Ovary (tissue), 10 donors: ENCODE results near the gene PJA1. TPM values are rescaled to one million over a fixed set of nuclear protein-coding genes. Genes with fewer than 3 reads are reported as not detected.

Experiments
- DNase-seq, 5 donors: peaks; one replicate each; pipeline ENCODE4 v3.0.0-alpha.2; 2019 to 2020
- H3K27ac ChIP-seq, 2 donors: fragments of 200-600 bp; one replicate each; pipeline versions ENCODE4 v1.5.1 to v1.8.0; 2019 to 2022
- H3K27me3 ChIP-seq: fragments of 200-600 bp; one replicate; pipeline ENCODE4 v1.8.0; 2022
- H3K36me3 ChIP-seq: fragments of 200-600 bp; sonication (generic); one replicate; pipeline ENCODE4 v1.5.1; 2019
- H3K4me1 ChIP-seq: one replicate; pipeline ENCODE4 v1.8.1; 2013; ENCODE audit warnings: mild to moderate bottlenecking, moderate library complexity; ENCODE audit not compliant: insufficient read depth
- H3K4me3 ChIP-seq: fragments of 200-600 bp; sonication (generic); one replicate; pipeline ENCODE4 v1.5.1; 2017
- H3K9me3 ChIP-seq, 2 donors: fragments of 200-600 bp in 1 of 2; sonication (generic) in 1 of 2; one replicate each; pipeline versions ENCODE4 v1.5.1 to v1.8.1; 2013 to 2019; ENCODE audit warnings: mild to moderate bottlenecking in 1 of 2, moderate library complexity in 1 of 2
- CTCF ChIP-seq, 3 donors: fragments of 450-650 bp in 2 of 3; fragments of 200-600 bp in 1 of 3; IDR thresholded peaks; one replicate each; pipeline versions ENCODE4 v1.5.1 to v1.8.0; 2016 to 2022; ENCODE audit warnings: antibody characterized with exemption in 3 of 3, mild to moderate bottlenecking in 1 of 3
- EP300 ChIP-seq: sonication (generic); formaldehyde crosslinking; IDR thresholded peaks from one replicate; pipeline ENCODE4 v1.6.1; 2017; ENCODE audit warnings: antibody characterized with exemption
- POLR2A ChIP-seq: fragments of 450-650 bp; IDR thresholded peaks from one replicate; pipeline ENCODE4 v1.6.1; 2017; ENCODE audit warnings: antibody characterized with exemption, mild to moderate bottlenecking, moderate library complexity
- WGBS, 3 donors: extraction: QIAGEN DNeasy Blood & Tissue Kit in 1 of 3; methylation state at CpG; one replicate each; pipeline versions ENCODE4 v1.1.5 to v1.1.7; 2013 to 2017; 5-methylcytosine and 5-hydroxymethylcytosine counted together
- intact Hi-C, 4 donors: fragments of 100-400 bp; cut with DNase I; formaldehyde crosslinking; loops; one replicate each; pipeline versions ENCODE4 v1.11.0 to v1.15.1; 2022 to 2023
- long read RNA-seq, 3 donors: library from polyadenylated mRNA in 2 of 3; unstranded in 2 of 3; transcript quantifications; one replicate each; pipeline ENCODE4 v2.0.0 and lab custom pipeline, GENCODE V29; 2021 to 2026
- polyA plus RNA-seq, 2 donors: library from polyadenylated mRNA; stranded (reverse); fragments of 200-250 nt in 1 of 2; fragments of 350-450 nt in 1 of 2; fragmentation: Illumina TruSeq in 1 of 2; extraction: RNeasy Lipid Tissue Mini Kit (QIAGEN cat#74804) in 1 of 2; gene quantifications; one replicate each; pipeline ENCODE4 v1.2.3, GENCODE V29; 2013 to 2014
- total RNA-seq, 7 donors: library from RNA; depleted of rRNA in 2 of 7; stranded (reverse); fragments of >200 nt in 2 of 7; fragmentation: NEBNext Ultra II Directional in 3 of 7; extraction: Animal tissue kit (Norgen Biotek cat#: 25700) in 3 of 7; gene quantifications; one replicate each; pipeline versions ENCODE4 v1.1.0 to v1.2.4, GENCODE V29; 2016 to 2023
- donor health status: DM: no; HTN: no; CAD: no; lungs with moderate emphysema.
- donor health status: DM: no; HTN: no; CAD: no.
- donor health status: Bipolar disorder and iron deficiency.
- donor health status: DM: yes; HTN: yes; CAD: no.
- donor health status: DM: no; HTN: no; CAD: no.
- donor health status: DM: yes; HTN: yes; CAD: no.

PJA1 gene, protein sequence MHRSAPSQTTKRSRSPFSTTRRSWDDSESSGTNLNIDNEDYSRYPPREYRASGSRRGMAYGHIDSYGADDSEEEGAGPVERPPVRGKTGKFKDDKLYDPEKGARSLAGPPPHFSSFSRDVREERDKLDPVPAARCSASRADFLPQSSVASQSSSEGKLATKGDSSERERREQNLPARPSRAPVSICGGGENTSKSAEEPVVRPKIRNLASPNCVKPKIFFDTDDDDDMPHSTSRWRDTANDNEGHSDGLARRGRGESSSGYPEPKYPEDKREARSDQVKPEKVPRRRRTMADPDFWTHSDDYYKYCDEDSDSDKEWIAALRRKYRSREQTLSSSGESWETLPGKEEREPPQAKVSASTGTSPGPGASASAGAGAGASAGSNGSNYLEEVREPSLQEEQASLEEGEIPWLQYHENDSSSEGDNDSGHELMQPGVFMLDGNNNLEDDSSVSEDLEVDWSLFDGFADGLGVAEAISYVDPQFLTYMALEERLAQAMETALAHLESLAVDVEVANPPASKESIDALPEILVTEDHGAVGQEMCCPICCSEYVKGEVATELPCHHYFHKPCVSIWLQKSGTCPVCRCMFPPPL
- total RNA-seq (10 to 100 TPM; 17.2 to 63.9 (median 51.1) TPM), polyA plus RNA-seq (10 to 100 TPM; 23.3 to 68.0 TPM)
- long read RNA-seq, donor 1, transcript PJA1-201 (2 exons, 2,755 nt) = minor isoform, 19 of 370 reads
- long read RNA-seq, donor 1, transcript PJA1-203 (1 exons, 2,692 nt) = minor isoform, 30 of 370 reads
- long read RNA-seq, donor 1, transcript PJA1-206 (2 exons, 887 nt) = minor isoform, 49 of 370 reads
- long read RNA-seq, donor 1, transcript PJA1-202 (2 exons, 2,672 nt) = major isoform, 265 of 370 reads
- long read RNA-seq, donor 1, partial matches to known transcripts = 0 of 370 reads
- long read RNA-seq, donor 1, other reads (novel, unspliced or antisense) = 5 of 370 reads
- long read RNA-seq, donor 2, transcript PJA1-203 (1 exons, 2,692 nt) = minor isoform, 13 of 40 reads
- long read RNA-seq, donor 2, transcript PJA1-202 (2 exons, 2,672 nt) = major isoform, 18 of 40 reads
- long read RNA-seq, donor 2, partial matches to known transcripts = 0 of 40 reads
- long read RNA-seq, donor 2, other reads (novel, unspliced or antisense) = 0 of 40 reads
- long read RNA-seq, donor 3, transcript PJA1-201 (2 exons, 2,755 nt) = minor isoform, 10 of 158 reads
- long read RNA-seq, donor 3, transcript PJA1-206 (2 exons, 887 nt) = minor isoform, 16 of 158 reads
- long read RNA-seq, donor 3, transcript PJA1-202 (2 exons, 2,672 nt) = major isoform, 121 of 158 reads
- long read RNA-seq, donor 3, transcript PJA1-203 (1 exons, 2,692 nt) = minor isoform, 8 of 158 reads
- long read RNA-seq, donor 3, partial matches to known transcripts = 0 of 158 reads
- long read RNA-seq, donor 3, other reads (novel, unspliced or antisense) = 2 of 158 reads

DNA sequence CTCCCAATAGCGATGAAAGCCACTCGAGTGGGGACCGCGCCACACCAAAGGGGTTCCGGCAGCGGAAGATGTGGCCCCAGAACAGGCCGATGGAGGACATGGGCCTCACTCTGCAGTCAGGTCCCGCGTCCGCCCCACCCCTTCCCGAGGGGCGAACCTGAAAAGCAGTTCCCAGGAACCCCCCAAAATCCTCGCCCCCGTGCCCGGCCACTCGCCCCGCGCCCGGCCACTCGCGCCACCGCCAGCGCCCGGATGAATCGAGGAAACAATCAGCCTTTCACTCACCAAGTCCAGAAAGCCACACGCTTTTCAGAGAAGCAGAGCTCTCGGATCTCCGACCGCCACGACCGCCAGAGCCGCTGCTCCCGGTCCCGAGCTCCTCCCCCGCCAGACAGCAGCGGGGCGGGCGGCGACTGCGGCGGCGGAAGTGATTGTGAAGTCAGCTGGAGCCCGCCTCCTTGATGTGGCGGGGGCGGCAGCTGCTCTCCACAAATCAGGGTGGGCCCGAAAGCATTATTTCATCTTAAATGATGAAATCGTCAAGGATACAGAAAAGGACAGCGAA lies at the start of gene PJA1:
TSS of gene PJA1 (minus strand) at position 367 of the 565 bp plus-strand sequence. CDS start 2,380 bp downstream, outside the sequence.
- peak within 1 kb of the TSS; percentile 33 to 78 for H3K27ac ChIP-seq
- no peaks in the 10 kb centered on the region for H3K4me1 ChIP-seq
- H3K27me3 ChIP-seq = no peaks in the 10 kb centered on the region
- intact Hi-C loops = loop anchor here in 1 of 4 donors (10.0 kb wide), 1 partner anchor 60 kb away; no protein-coding TSS in a partner anchor
- WGBS, 3 donors = 20 to 31% (median 30%) methylated on average over 47 to 48 of the region's 48 CpGs
- H3K4me3 ChIP-seq = peak within 1 kb of the TSS; percentile 70
- H3K9me3 ChIP-seq = no peaks in the 10 kb centered on the region
- no peak for TF ChIP-seq CTCF (IDR thresholded peaks at IDR 0.05)
- peak; percentile 78 for TF ChIP-seq POLR2A
- H3K36me3 ChIP-seq = no peaks in the 10 kb centered on the region
- peak; percentile 73 to 82 (median 79) for DNase-seq

- H3K4me1 ChIP-seq = no peaks in the 10 kb centered on the region
- H3K27ac ChIP-seq = no peak overlapping the region
- 68 to 81% (median 78%) methylated on average over 5 of the region's 5 CpGs for WGBS, 3 donors
- intact Hi-C loops = no loop called here
- no peaks in the 10 kb centered on the region for H3K9me3 ChIP-seq
- no peaks in the 10 kb centered on the region for H3K36me3 ChIP-seq
- TF ChIP-seq EP300 (no peak), POLR2A (no peak), CTCF (IDR thresholded peaks at IDR 0.05) (no peak)
- no peak overlapping the region for H3K4me3 ChIP-seq
- no peaks in the 10 kb centered on the region for H3K27me3 ChIP-seq
- DNase-seq = no peak
These were observed 49.2 kb upstream of the PJA1 start for GRCh38 chrX:69214463-69214862.

DNA sequence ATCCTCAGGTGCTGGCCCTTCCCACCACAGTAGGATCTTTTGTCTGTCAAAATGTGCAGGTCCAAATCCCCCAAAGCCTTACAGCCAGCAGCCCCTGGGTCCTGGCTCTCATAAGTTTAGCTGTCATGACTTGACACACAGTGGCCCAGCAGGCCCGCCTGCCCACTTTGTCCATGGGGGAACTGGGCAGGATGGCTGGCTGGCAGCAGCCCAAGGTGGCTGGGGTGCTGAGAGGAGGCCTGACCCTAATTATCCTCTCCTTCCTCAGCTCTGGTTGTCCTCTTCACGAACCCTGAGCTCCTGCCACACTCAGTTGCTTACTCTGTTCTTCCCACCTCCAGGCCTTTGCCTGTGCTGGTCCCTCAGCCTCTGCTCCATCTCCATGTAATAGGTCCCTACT lies 46.4 kb upstream of the PJA1 start:
- no peak for DNase-seq
- Histone ChIP-seq H3K4me3 (no peak overlapping the region), H3K9me3 (no peaks in the 10 kb centered on the region), H3K27ac (no peak overlapping the region), H3K27me3 (no peaks in the 10 kb centered on the region), H3K36me3 (no peaks in the 10 kb centered on the region), H3K4me1 (no peaks in the 10 kb centered on the region)
- WGBS, 3 donors = 68 to 72% (median 72%) methylated on average over 2 of the region's 2 CpGs
- intact Hi-C loops = no loop called here
- TF ChIP-seq POLR2A (no peak), EP300 (no peak), CTCF (IDR thresholded peaks at IDR 0.05) (no peak)
